H9 (cell line): ENCODE results near the gene PRPF4. TPM values are rescaled to one million over a fixed set of nuclear protein-coding genes. Genes with fewer than 3 reads are reported as not detected.

ENCODE experiments used
- DNase-seq: peaks from one replicate; pipeline ENCODE4 v3.0.0-alpha.2; 2017
- H2AFZ ChIP-seq: one replicate; pipeline ENCODE4 v1.6.1; 2013; ENCODE audit warnings: mild to moderate bottlenecking, low read length, control low read depth, moderate library complexity
- H2AK5ac ChIP-seq: 2 replicates; pipeline ENCODE4 v1.6.1; 2013; ENCODE audit warnings: low read length, control low read depth, mixed read lengths; ENCODE audit not compliant: insufficient read length
- H2BK120ac ChIP-seq: one replicate; pipeline ENCODE4 v1.6.1; 2013; ENCODE audit warnings: low read depth, mild to moderate bottlenecking, low read length, control low read depth, inconsistent platforms; ENCODE audit not compliant: poor library complexity, severe bottlenecking
- H2BK12ac ChIP-seq: 2 replicates; pipeline ENCODE4 v1.6.1; 2013; ENCODE audit warnings: low read length, control low read depth, mixed read lengths, low read depth; ENCODE audit not compliant: insufficient read length
- H2BK15ac ChIP-seq: 2 replicates; pipeline ENCODE4 v1.6.1; 2013; ENCODE audit warnings: low read depth, low read length, control low read depth
- H2BK20ac ChIP-seq: one replicate; pipeline ENCODE4 v1.6.1; 2013; ENCODE audit warnings: low read depth, mild to moderate bottlenecking, low read length, control low read depth, inconsistent platforms; ENCODE audit not compliant: poor library complexity, severe bottlenecking
- H2BK5ac ChIP-seq: 2 replicates; pipeline ENCODE4 v1.6.1; 2013; ENCODE audit warnings: low read length, control low read depth, mixed read lengths; ENCODE audit not compliant: insufficient read length
- H3K14ac ChIP-seq: 2 replicates; pipeline ENCODE4 v1.6.1; 2013; ENCODE audit warnings: low read length, control low read depth; ENCODE audit not compliant: insufficient read depth
- H3K18ac ChIP-seq: 2 replicates; pipeline ENCODE4 v1.6.1; 2013; ENCODE audit warnings: low read depth, mild to moderate bottlenecking, mixed read lengths, low read length, control low read depth; ENCODE audit not compliant: insufficient read length
- H3K23ac ChIP-seq: 2 replicates; pipeline ENCODE4 v1.6.1; 2013; ENCODE audit warnings: low read length, control low read depth, mixed read lengths, low read depth; ENCODE audit not compliant: insufficient read length
- H3K23me2 ChIP-seq: 2 replicates; pipeline ENCODE4 v1.6.1; 2013; ENCODE audit warnings: low read depth, mild to moderate bottlenecking, mixed read lengths, low read length, control low read depth; ENCODE audit not compliant: insufficient read length, poor library complexity, severe bottlenecking
- H3K27ac ChIP-seq: 2 replicates; pipeline ENCODE4 v1.5.1; 2013; ENCODE audit warnings: low read length, control low read depth, mixed read lengths, low read depth; ENCODE audit not compliant: insufficient read length
- H3K27me3 ChIP-seq: 2 replicates; pipeline ENCODE4 v1.6.1; 2013; ENCODE audit warnings: low read length, control low read depth, inconsistent platforms; ENCODE audit not compliant: insufficient read depth
- H3K4ac ChIP-seq: 2 replicates; pipeline ENCODE4 v1.6.1; 2013; ENCODE audit warnings: low read depth, mild to moderate bottlenecking, control low read depth, inconsistent platforms, low read length, moderate library complexity
- H3K4me1 ChIP-seq: 2 replicates; pipeline ENCODE4 v1.6.1; 2013; ENCODE audit warnings: low read length, control low read depth, inconsistent platforms; ENCODE audit not compliant: insufficient read depth
- H3K4me2 ChIP-seq: 2 replicates; pipeline ENCODE4 v1.6.1; 2013; ENCODE audit warnings: low read length, control low read depth, mixed read lengths; ENCODE audit not compliant: insufficient read length, insufficient read depth
- H3K56ac ChIP-seq: 2 replicates; pipeline ENCODE4 v1.6.1; 2013; ENCODE audit warnings: low read depth, mild to moderate bottlenecking, mixed read lengths, low read length, control low read depth; ENCODE audit not compliant: insufficient read length
- H3K79me1 ChIP-seq: 2 replicates; pipeline ENCODE4 v1.6.1; 2013; ENCODE audit warnings: low read depth, mild to moderate bottlenecking, moderate library complexity, low read length, control low read depth, inconsistent platforms; ENCODE audit not compliant: insufficient read depth, poor library complexity, severe bottlenecking
- H3K79me2 ChIP-seq: 2 replicates; pipeline ENCODE4 v1.6.1; 2013; ENCODE audit warnings: low read length, control low read depth, inconsistent platforms; ENCODE audit not compliant: insufficient read depth
- H3K9ac ChIP-seq: 2 replicates; pipeline ENCODE4 v1.6.1; 2013; ENCODE audit warnings: low read length, control low read depth, mixed read lengths; ENCODE audit not compliant: insufficient read length; ENCODE audit errors: extremely low read depth
- H3K9me3 ChIP-seq: one replicate; pipeline ENCODE4 v1.6.1; 2013; ENCODE audit warnings: low read depth, low read length, inconsistent platforms; ENCODE audit not compliant: control insufficient read depth
- H3T11ph ChIP-seq: one replicate; pipeline ENCODE4 v1.6.1; 2013; ENCODE audit warnings: mild to moderate bottlenecking, low read length, control low read depth, inconsistent platforms
- H4K20me1 ChIP-seq: one replicate; pipeline ENCODE4 v1.6.1; 2013; ENCODE audit not compliant: control insufficient read depth, insufficient read length, insufficient read depth
- H4K5ac ChIP-seq: 2 replicates; pipeline ENCODE4 v1.6.1; 2013; ENCODE audit warnings: low read depth, mild to moderate bottlenecking, mixed read lengths, low read length, control low read depth; ENCODE audit not compliant: insufficient read length
- H4K8ac ChIP-seq: replicated peaks from 2 replicates; pipeline ENCODE4 v1.6.1; 2013; ENCODE audit warnings: low read length, control low read depth, mixed read lengths, low read depth; ENCODE audit not compliant: insufficient read length
- H4K91ac ChIP-seq: 2 replicates; pipeline ENCODE4 v1.6.1; 2013; ENCODE audit warnings: low read depth, mild to moderate bottlenecking, moderate library complexity, mixed read lengths, low read length, control low read depth; ENCODE audit not compliant: insufficient read length
- H3K27ac Mint-ChIP-seq, 3 experiments: 2 replicates in 2 of 3; 3 replicates in 1 of 3; pipeline ENCODE4 v1.8.0; 2020 to 2021; ENCODE audit warnings: mixed read lengths in 3 of 3, mild to moderate bottlenecking in 1 of 3, moderate library complexity in 1 of 3
- H3K27me3 Mint-ChIP-seq: 2 replicates; pipeline ENCODE4 v1.8.0; 2021; ENCODE audit warnings: low read depth, mild to moderate bottlenecking, moderate library complexity, mixed read lengths
- H3K36me3 Mint-ChIP-seq, 3 experiments: 2 replicates in 2 of 3; 3 replicates in 1 of 3; pipeline ENCODE4 v1.8.0; 2020 to 2021; ENCODE audit warnings: low read depth in 3 of 3, mixed read lengths in 3 of 3; ENCODE audit not compliant: insufficient read depth in 1 of 3
- H3K4me1 Mint-ChIP-seq, 2 experiments: 2 replicates each; pipeline ENCODE4 v1.8.0; 2020; ENCODE audit warnings: mixed read lengths in 2 of 2
- H3K4me3 Mint-ChIP-seq, 2 experiments: 2 replicates in 1 of 2; 3 replicates in 1 of 2; pipeline ENCODE4 v1.8.0; 2020 to 2021; ENCODE audit warnings: mild to moderate bottlenecking in 2 of 2, mixed read lengths in 2 of 2, moderate library complexity in 1 of 2
- H3K9me3 Mint-ChIP-seq, 2 experiments: 2 replicates in 1 of 2; 3 replicates in 1 of 2; pipeline ENCODE4 v1.8.0; 2020; ENCODE audit warnings: mild to moderate bottlenecking in 2 of 2, mixed read lengths in 2 of 2, moderate library complexity in 1 of 2
- CTCF ChIP-seq: fragments of 200-600 bp; sonication (generic); conservative IDR thresholded peaks from 3 replicates; pipeline ENCODE4 v1.8.0; 2021; ENCODE audit warnings: antibody characterized with exemption, mild to moderate bottlenecking
- WGBS: extraction: QIAGEN DNeasy Blood & Tissue Kit; methylation state at CpG from one replicate; pipeline ENCODE4 v1.1.7; 2013; ENCODE audit warnings: missing lambda C conversion rate, low lambda C conversion rate, mixed read lengths; ENCODE audit not compliant: insufficient read length; ENCODE audit errors: extremely low coverage; 5-methylcytosine and 5-hydroxymethylcytosine counted together
- total RNA-seq: library from RNA; stranded (reverse); gene quantifications from 2 replicates; pipeline ENCODE4 v1.2.1, GENCODE V29; 2021

PRPF4 gene
- total RNA-seq, 1 experiment from 2014 or later: 49.8 TPM

GRCh38 chr9:113313261-113313660, 37.8 kb downstream of the PRPF4 start:
- no CpG with 5 or more reads among the region's 5 CpGs for WGBS
- H3K27ac ChIP-seq: no peak overlapping the region
- no peak overlapping the region for H3K14ac ChIP-seq
- H3K4me1 ChIP-seq: no peaks in the 10 kb centered on the region
- no peak overlapping the region for H3K9ac ChIP-seq
- no peak overlapping the region for H4K8ac ChIP-seq
- H3K9me3 Mint-ChIP-seq: no peaks in the 10 kb centered on the region
- H3K36me3 Mint-ChIP-seq: no peaks in the 10 kb centered on the region
- H3K4ac ChIP-seq: no peak overlapping the region
- H3K27me3 Mint-ChIP-seq: no peaks in the 10 kb centered on the region; the same call in 1 of the 2 replicates
- H3K79me2 ChIP-seq: no peaks in the 10 kb centered on the region
- H3K23ac ChIP-seq: no peak overlapping the region
- no peak overlapping the region for H3K56ac ChIP-seq
- H4K20me1 ChIP-seq: no peaks in the 10 kb centered on the region
- no peak overlapping the region for H4K5ac ChIP-seq
- no peaks in the 10 kb centered on the region for H3K23me2 ChIP-seq
- H3K9me3 ChIP-seq: no peaks in the 10 kb centered on the region
- H2BK5ac ChIP-seq: no peak overlapping the region
- DNase-seq: no peak
- no peak overlapping the region for H2BK12ac ChIP-seq
- H3K27me3 ChIP-seq: no peaks in the 10 kb centered on the region
- no peak overlapping the region for H2BK120ac ChIP-seq
- no peak overlapping the region for H3K18ac ChIP-seq
- no peaks in the 10 kb centered on the region for H3K79me1 ChIP-seq
- H2AK5ac ChIP-seq: no peak overlapping the region
- H4K91ac ChIP-seq: no peak overlapping the region
- TF ChIP-seq CTCF: no peak
- no peak overlapping the region for H2BK15ac ChIP-seq
- no peak overlapping the region for H2AFZ ChIP-seq
- no peak overlapping the region for H3K4me2 ChIP-seq
- H3K4me3 Mint-ChIP-seq: no peak overlapping the region
- H3K4me1 Mint-ChIP-seq: no peaks in the 10 kb centered on the region; a peak in 1 of 4 replicates
- no peak overlapping the region for H3T11ph ChIP-seq
- no peak overlapping the region for H2BK20ac ChIP-seq
- H3K27ac Mint-ChIP-seq: no peak overlapping the region
